IPS-18a (cell line): Measurements from ENCODE around the gene CARMIL1.
A peak's percentile ranks its signal among the peaks of the same experiment; 100 is the strongest.

Experiments used
- H3K27ac ChIP-seq: one replicate; pipeline ENCODE4 v1.5.1; 2013; ENCODE audit warnings: low read length
- H3K27me3 ChIP-seq: one replicate; pipeline ENCODE4 v1.6.1; 2013; ENCODE audit warnings: mild to moderate bottlenecking, low read length; ENCODE audit not compliant: control insufficient read depth, insufficient read depth
- H3K36me3 ChIP-seq: one replicate; pipeline ENCODE4 v1.6.1; 2013; ENCODE audit warnings: low read depth, low read length; ENCODE audit not compliant: control insufficient read depth
- H3K4me1 ChIP-seq: one replicate; pipeline ENCODE4 v1.6.1; 2013; ENCODE audit warnings: low read depth, low read length; ENCODE audit not compliant: control insufficient read depth
- H3K4me3 ChIP-seq: one replicate; pipeline ENCODE4 v1.5.1; 2013; ENCODE audit warnings: low read length
- H3K9ac ChIP-seq: one replicate; pipeline ENCODE4 v1.6.1; 2013; ENCODE audit warnings: mild to moderate bottlenecking, low read length, moderate library complexity
- H3K9me3 ChIP-seq: one replicate; pipeline ENCODE4 v1.6.1; 2013; ENCODE audit warnings: low read depth, low read length; ENCODE audit not compliant: control insufficient read depth

CARMIL1 gene

DNA sequence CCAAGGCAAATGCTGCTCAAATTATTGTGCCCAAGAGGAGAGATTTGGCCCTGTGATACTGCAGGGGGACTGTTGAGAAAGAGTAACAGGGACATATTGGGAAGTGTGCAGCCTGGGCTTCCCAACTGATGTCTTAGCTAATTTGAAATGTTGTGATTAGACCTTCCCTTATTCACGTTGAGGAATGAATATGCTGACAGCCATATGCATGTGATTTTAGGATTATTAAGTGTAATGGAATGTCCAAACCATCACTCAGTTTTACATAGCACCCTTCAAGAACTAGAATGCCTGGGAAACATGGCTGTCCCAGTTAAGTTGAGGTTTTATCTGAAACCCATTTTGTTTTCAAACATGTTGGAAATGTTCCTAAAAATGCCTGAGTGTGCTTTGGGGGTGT, 81.4 kb downstream of the CARMIL1 start:
- no peaks in the 10 kb centered on the region for H3K9me3 ChIP-seq
- H3K4me3 ChIP-seq: no peak overlapping the region
- no peaks in the 10 kb centered on the region for H3K27me3 ChIP-seq
- H3K36me3 ChIP-seq: no peaks in the 10 kb centered on the region
- H3K27ac ChIP-seq: no peak overlapping the region
- H3K9ac ChIP-seq: no peak overlapping the region
- H3K4me1 ChIP-seq: peaks cover 6% of the 10 kb centered on the region

DNA sequence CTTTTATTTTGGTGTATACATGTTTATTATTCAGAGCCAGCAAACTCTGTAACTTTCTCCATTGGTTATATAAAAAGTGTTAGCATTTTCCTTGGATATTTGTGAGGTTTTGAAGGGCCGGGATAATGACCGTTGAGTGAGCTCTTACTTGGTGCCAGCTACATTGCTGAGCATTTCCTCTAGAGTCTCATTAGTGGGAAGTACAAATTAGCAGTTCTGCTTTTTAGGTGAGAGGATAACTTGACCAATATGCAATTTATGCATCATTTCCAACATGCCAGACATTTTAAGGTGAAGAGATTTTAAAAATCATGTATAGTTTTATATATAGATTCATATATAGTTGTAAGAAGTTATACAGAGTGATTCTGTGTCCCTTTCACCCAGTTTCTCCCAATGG, 84.3 kb downstream of the CARMIL1 start:
- Histone ChIP-seq H3K27ac (no peak overlapping the region), H3K4me1 (peaks cover 16% of the 10 kb centered on the region), H3K36me3 (no peaks in the 10 kb centered on the region), H3K27me3 (no peaks in the 10 kb centered on the region), H3K4me3 (no peak overlapping the region), H3K9ac (no peak overlapping the region), H3K9me3 (no peaks in the 10 kb centered on the region)

DNA sequence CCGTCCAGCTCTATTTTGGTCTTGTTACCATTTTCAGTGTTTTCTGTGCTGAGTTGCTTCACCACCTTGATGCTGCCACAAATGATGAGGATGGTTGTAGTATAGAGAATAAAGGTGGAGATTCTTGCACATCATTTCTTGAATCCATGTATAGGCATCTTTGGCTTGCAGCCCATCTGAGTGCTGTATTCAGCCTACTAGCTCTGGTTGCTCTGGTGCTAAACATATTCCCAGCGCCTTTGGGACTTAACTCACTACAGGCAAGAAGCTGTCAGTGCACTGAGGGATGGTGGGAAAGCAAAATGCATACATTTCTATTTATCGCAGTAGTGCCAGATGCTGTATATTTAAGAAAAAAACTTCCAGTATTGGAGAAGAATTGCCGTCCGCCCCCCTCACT, 86.0 kb downstream of the CARMIL1 start:
- peaks cover 23% of the 10 kb centered on the region for H3K4me1 ChIP-seq
- H3K27me3 ChIP-seq: no peaks in the 10 kb centered on the region
- H3K27ac ChIP-seq: no peak overlapping the region
- H3K4me3 ChIP-seq: no peak overlapping the region
- H3K9me3 ChIP-seq: no peaks in the 10 kb centered on the region
- no peaks in the 10 kb centered on the region for H3K36me3 ChIP-seq
- H3K9ac ChIP-seq: no peak overlapping the region

DNA sequence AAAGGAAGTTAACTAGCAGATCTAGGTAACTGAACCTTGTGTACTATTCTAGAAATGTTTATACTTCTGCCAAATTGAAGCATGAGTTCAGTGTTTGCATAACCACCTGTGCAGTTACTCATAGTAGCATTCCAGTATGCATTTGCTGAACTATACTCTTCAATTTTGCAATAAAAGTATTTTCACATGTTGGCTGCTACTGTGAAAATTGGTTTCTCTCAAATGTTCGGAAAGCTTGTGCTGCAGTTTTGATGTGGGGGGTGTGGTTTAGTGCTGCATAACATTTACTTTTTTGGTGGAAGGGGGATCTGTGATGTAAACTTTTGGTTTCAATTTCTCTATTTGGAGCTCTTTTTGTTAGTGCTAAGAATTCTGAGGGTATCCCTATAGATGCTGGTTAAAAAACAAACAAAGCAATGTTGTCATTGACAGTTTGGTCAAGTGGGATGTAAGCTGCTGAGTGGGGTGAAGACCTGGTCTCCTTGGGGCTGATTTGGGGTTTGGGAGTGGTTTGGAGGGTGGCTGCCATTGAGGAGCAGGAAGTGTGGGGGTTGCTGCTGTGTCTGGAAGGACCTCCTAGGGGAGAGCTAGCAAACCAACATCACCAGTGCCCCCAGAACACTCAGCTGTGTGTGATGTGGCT, 87.8 kb downstream of the CARMIL1 start:
- Histone ChIP-seq H3K27me3 (no peaks in the 10 kb centered on the region), H3K4me3 (no peak overlapping the region), H3K27ac (no peak overlapping the region), H3K9me3 (no peaks in the 10 kb centered on the region), H3K9ac (no peak overlapping the region), H3K36me3 (no peaks in the 10 kb centered on the region), H3K4me1 (peaks cover 26% of the 10 kb centered on the region)

DNA sequence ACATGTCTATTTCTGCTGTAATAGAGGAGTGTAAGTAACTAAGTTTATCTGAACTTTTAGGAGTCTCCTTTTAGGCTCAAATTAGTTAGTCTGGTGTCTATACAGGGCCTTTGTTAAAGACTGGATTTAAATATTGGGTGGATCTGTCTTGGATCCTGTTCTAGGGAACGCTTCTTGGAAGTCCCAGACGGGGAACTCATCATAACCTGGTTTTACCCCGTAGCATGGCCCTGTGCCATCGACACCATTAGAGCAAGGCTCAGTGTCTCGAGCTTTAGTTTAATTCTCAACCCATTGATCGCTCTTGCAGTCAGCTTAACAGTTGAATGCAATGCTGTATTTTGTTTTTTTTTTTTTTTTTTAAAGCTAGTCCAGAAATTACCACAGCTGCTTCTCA, 89.9 kb downstream of the CARMIL1 start:
- H3K27ac ChIP-seq: no peak overlapping the region
- no peaks in the 10 kb centered on the region for H3K9me3 ChIP-seq
- no peak overlapping the region for H3K9ac ChIP-seq
- H3K4me1 ChIP-seq: peaks cover 26% of the 10 kb centered on the region
- H3K27me3 ChIP-seq: no peaks in the 10 kb centered on the region
- no peak overlapping the region for H3K4me3 ChIP-seq
- H3K36me3 ChIP-seq: no peaks in the 10 kb centered on the region

DNA sequence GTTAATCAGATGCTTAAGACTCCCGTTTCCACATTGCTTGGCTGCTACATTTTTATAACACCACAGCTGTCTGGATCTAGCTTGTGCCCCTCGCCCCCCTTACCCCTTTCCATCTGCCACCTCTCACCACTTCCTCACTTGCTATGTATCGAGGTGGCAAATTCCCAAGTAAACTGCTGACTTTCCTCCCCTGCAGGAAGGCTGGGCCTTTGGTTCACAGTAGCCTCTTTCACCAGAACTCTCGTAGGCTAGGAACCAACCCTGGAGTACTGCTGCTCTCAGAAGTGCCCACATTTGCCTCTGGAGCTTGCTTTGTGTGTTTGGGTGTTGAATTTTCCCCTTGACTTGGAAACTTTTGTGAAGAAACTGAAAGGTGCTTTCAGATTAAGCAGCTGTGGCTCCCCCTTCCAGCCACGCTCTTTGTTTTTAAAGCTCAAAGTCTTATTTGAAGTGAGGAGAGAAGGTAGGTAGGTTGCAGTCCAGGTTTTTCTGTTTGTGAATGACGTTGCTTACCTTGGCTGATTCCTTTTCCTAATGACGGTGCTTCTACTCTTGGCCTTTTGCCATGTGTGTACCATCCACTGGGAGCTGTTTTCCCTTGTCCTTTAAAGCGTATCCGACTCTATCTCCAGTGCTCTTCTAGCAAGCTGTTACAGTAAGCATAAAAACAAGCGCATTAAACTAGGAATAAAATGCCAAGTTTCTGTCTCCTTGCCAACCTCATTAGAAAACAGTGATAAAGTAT, 90.4 kb downstream of the CARMIL1 start:
- Histone ChIP-seq H3K27ac (peak overlapping the region; percentile 46), H3K27me3 (no peaks in the 10 kb centered on the region), H3K9ac (no peak overlapping the region), H3K4me3 (no peak overlapping the region), H3K9me3 (no peaks in the 10 kb centered on the region), H3K36me3 (no peaks in the 10 kb centered on the region), H3K4me1 (peaks cover 26% of the 10 kb centered on the region)

DNA sequence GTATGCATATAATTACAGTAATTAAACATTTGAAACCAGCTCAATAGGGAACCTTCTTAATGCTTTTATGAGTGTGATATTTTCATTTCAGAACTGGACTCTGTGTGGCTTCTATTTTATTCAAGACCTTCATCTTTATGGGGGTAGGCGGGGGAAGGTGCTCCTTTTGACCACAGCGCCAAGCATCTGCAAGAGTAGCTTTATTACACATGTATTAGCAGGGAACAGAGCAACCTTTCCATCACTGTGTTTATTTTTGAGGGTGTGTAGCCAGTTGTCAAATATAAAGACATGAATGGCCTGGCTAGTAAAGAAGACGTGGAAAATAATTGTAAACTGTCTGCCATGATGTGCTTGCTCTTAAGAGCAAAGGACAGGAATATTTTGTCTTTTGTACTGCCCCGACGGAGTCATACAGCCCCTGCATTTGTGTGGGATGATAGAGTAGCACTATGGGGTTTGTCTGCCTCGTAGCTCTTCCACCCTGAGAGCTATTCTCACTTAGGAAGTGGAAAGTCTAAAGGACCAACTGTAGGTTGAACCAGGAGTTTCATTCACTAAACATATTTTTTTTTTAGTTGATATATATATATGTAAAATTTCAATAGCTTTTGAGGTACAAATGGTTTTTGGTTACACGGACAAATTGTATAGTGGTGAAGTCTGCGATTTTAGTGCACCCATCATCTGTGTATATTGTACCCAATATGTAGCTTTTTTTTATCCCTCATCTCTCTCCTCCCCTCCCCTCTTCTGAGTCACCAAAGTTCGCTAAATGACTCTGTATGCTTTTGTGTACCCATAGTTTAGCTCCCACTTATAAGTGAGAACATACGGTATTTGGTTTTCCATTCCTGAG, 91.2 kb downstream of the CARMIL1 start:
- Histone ChIP-seq H3K9ac (no peak overlapping the region), H3K27ac (no peak overlapping the region), H3K4me3 (no peak overlapping the region)

DNA sequence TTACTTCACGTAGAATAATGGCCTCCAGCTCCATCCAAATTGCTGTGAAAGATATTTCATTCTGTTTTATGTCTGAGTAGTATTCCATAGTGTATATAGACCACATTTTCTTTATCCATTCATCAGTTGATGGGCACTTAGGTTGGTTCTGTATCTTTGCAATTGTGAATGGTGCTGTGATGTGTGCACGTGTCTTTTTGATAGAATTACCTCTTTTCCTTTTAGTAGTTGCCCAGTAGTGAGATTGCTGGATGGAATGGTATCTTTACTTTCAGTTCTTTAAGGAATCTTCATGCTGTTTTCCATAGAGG, 91.8 kb downstream of the CARMIL1 start:
- Histone ChIP-seq H3K27ac (no peak overlapping the region), H3K4me3 (no peak overlapping the region), H3K9me3 (no peaks in the 10 kb centered on the region), H3K4me1 (peaks cover 26% of the 10 kb centered on the region), H3K36me3 (no peaks in the 10 kb centered on the region), H3K27me3 (no peaks in the 10 kb centered on the region), H3K9ac (no peak overlapping the region)

More for the DNA sequence above, 91.2 kb downstream of the CARMIL1 start:
- no peaks in the 10 kb centered on the region for H3K9me3 ChIP-seq
- no peaks in the 10 kb centered on the region for H3K36me3 ChIP-seq
- H3K4me1 ChIP-seq: peaks cover 26% of the 10 kb centered on the region
- H3K27me3 ChIP-seq: no peaks in the 10 kb centered on the region

DNA sequence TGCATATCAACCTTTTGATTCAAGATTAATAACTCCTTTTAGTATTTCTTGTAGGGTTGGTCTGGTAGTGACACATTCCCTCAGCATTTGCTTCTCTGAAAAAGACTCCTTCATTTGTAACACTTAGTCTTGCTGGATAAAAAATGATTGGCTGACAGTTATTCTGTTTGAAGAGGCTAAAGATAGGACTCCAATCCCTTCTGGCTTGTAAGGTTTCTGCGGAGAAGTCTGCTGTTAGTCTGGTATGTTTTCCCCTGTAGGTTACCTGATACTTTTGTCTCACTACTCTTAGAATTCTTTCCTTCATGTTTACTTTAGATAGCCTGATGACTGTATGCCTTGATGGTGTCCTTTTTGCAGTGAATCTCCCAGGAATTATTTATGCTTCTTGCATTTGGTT, 96.0 kb downstream of the CARMIL1 start:
- no peaks in the 10 kb centered on the region for H3K27me3 ChIP-seq
- H3K4me1 ChIP-seq: peaks cover 3% of the 10 kb centered on the region
- H3K36me3 ChIP-seq: no peaks in the 10 kb centered on the region

DNA sequence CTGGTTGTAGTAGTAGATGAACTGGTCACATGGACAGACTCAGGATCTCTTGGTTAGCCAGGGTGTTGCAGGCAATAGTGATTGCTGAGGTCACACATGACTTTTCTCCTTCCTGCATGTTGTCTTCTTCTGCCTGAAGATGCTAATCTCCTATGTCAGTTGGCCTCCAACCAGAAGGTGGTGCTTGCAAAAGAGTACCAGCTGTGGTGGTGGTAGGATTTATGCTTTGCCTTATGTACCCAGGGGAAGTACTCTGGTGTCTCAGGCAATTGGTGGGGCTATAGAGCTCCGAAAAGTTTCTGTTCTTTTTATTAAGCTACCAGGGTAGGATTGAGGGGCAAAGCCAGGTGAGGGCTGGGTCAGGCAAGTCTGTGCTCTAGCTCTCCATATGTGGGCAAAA, 98.5 kb downstream of the CARMIL1 start:
- no peaks in the 10 kb centered on the region for H3K36me3 ChIP-seq
- H3K27ac ChIP-seq: no peak overlapping the region
- H3K4me1 ChIP-seq: no peaks in the 10 kb centered on the region
- no peak overlapping the region for H3K9ac ChIP-seq
- H3K27me3 ChIP-seq: no peaks in the 10 kb centered on the region
- H3K4me3 ChIP-seq: no peak overlapping the region
- H3K9me3 ChIP-seq: no peaks in the 10 kb centered on the region

More for the DNA sequence above, 96.0 kb downstream of the CARMIL1 start:
- Histone ChIP-seq H3K4me3 (no peak overlapping the region), H3K27ac (no peak overlapping the region), H3K9me3 (no peaks in the 10 kb centered on the region), H3K9ac (no peak overlapping the region)

DNA sequence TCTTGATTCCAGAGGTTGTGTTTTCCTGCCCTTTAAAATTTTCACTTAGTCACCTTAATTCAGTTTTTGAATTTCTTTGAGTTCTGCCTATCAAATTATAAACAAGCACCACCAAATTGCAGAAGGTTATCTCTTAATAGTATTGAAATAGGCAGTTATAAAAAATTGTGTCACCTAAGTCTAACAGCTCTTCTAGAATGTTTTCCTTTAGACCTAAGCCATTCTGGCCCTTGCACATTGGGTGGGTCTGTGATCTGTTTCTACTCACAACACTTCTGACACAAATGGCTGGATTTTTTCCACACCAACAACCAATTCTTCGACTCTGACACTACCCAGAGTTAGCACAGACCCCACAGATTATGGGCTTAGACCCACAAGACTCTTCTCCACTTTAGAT, 101.9 kb downstream of the CARMIL1 start:
- Histone ChIP-seq H3K4me3 (no peak overlapping the region), H3K9ac (no peak overlapping the region), H3K36me3 (no peaks in the 10 kb centered on the region), H3K4me1 (no peaks in the 10 kb centered on the region), H3K9me3 (no peaks in the 10 kb centered on the region), H3K27ac (no peak overlapping the region), H3K27me3 (no peaks in the 10 kb centered on the region)
